ENCODE results near the gene DNAH17.

The DNAH17 gene

DNA sequence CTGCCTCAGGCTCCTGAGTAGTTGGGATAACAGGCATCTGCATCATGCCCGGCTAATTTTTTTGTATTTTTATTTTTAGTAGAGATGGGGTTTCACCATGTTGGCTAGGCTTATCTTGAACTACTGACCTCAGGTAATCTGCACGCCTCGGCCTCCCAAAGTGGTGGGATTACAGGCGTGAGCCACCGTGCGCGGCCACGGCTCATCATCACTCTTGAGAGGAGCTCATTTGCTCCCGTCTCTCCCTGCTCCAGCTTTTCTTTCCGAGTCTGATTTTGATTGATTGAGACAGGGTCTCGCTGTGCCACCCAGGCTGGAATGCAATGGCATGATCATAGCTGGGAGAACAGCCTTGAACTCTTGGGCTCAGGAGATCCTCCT, 186.2 kb downstream of the DNAH17 start:
- TF ChIP-seq, protein P1, sequence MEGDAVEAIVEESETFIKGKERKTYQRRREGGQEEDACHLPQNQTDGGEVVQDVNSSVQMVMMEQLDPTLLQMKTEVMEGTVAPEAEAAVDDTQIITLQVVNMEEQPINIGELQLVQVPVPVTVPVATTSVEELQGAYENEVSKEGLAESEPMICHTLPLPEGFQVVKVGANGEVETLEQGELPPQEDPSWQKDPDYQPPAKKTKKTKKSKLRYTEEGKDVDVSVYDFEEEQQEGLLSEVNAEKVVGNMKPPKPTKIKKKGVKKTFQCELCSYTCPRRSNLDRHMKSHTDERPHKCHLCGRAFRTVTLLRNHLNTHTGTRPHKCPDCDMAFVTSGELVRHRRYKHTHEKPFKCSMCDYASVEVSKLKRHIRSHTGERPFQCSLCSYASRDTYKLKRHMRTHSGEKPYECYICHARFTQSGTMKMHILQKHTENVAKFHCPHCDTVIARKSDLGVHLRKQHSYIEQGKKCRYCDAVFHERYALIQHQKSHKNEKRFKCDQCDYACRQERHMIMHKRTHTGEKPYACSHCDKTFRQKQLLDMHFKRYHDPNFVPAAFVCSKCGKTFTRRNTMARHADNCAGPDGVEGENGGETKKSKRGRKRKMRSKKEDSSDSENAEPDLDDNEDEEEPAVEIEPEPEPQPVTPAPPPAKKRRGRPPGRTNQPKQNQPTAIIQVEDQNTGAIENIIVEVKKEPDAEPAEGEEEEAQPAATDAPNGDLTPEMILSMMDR (IDR thresholded peaks at IDR 0.05; ENCODE audit: control insufficient read depth, extremely low read depth, insufficient read depth), result no peak
- no peak for DNase-seq (ENCODE audit: low read depth)
- no peak overlapping the region for H3K4me3 ChIP-seq (ENCODE audit: low read depth, low read length)

DNA sequence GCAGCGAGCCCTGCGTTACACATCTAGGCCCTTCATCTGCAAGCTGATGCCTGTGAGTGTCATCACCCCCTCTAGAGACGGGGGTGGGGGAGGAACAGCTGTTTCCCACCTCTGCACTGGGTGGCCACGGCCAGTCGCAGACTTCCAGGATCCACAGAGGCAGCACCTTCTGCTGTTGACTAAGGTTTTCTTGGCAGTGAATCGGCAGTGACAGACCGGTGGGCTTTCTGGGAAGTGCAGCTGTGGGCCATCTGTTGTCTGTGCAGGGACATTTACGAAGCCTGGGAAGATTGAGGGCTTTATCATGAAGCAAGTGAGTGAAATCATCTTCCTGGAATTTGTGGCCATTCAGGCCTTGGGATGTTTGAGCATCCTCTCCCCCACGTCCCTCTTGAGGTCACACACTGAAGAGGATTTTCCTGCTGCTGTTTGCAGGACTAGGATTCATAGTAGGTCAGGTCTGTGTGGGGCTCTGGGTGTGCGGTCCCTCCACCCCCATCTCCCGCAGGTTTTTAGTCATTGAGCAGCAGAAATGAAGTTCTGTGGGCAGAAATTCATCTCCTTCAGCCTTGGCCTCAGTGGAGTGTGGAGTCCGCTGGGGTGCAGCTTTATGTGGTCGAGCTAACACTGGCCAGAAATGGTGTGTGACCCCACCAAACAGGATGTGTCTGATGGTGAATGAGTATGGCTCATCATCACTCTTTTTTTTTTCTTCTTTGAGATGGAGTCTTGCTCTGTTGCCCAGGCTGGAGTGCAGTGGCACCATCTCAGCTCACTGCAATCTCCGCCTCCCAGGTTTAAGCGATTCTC, 186.8 kb downstream of the DNAH17 start:
- DNase-seq (ENCODE audit: low read depth), result no peak

DNA sequence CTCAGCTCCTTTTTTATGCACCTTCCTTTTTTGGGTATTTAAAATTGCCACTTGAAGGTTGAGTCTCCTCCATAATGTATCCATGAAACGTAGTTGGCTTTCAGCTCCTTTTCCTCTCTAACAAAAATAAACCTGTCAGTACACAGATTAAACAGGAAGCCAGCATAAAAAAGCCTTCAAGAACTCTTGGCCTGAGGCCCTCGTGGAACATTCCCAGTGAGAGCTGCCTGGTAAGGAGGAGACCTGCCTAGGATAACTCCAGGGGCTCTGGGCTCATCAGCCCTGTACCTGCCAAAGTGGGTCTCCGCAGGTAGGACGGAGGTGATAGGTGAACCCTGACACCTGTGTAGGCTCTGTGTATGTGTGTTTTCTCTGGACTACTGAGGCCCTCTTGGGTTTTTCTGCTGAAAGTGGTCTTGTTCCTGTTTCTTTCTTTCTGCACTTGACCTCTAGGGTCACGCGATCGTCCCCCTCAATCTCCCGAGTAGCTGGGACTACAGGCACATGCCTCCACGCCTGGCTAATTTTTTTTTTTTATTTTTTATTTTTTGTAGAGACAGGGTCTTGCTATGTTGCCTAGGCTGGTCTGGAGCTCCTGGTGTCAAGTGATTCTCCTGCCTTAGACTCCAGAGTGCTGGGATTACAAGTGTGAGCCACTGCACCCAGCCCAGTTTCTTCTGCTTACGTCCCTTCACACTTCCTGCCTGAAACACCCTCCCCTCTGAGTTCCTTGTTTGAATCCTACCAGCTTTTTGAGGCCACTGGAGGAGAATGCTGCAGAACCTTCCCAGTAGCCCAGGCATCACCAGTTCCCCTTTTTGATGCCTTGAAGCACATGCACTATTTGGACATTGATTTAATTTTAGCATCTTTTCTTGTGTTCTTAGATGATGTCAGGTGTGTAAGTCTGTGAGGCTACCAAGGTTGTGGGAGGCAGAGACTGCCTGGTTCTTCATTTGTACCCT, 188.9 kb downstream of the DNAH17 start:
- no peak overlapping the region for H3K4me3 ChIP-seq (ENCODE audit: low read depth, low read length)
- peak; percentile 83 for DNase-seq (ENCODE audit: low read depth)
- TF ChIP-seq, protein P1 (IDR thresholded peaks at IDR 0.05; ENCODE audit: control insufficient read depth, extremely low read depth, insufficient read depth), result no peak

More for the DNA sequence above, 186.8 kb downstream of the DNAH17 start:
- no peak overlapping the region for H3K4me3 ChIP-seq (ENCODE audit: low read depth, low read length)
- TF ChIP-seq, protein P1 (IDR thresholded peaks at IDR 0.05; ENCODE audit: control insufficient read depth, extremely low read depth, insufficient read depth), result no peak

DNA sequence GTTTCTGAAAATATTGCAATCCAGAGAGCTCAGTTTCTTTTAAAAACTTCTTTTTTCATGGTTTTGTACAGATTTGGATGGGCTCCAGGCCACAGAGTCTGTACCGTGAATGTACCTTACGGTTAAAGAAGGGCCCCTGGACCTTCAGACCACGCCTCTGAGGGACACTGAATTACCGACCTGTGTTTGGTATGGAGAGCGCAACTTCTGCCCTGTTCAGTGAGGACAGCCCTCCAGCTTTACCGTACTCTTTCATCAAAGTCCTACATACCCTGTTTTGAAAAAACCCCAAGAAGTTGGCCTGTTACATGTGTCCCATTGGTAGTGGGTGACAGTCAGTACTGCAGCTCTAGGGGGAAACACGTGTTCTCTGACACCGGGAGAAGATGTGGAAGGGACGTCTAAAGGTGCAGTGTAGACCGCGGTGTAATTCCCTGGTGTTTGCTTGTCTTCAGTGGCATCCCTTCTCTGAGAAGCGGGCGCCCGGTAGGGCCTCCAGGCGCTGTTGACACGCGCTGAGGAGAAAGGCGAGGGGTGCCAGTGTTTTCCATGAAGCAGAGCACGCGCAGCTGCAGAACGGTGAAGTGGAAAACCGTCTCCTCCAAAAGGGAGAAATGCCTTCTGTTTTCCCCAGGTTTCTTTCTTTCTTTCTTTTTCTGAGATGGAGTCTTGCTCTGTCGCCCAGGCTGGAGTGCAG, 192.6 kb downstream of the DNAH17 start:
- H3K4me3 ChIP-seq (ENCODE audit: low read depth, low read length), result no peak overlapping the region
- no peak for DNase-seq (ENCODE audit: low read depth)
- TF ChIP-seq, protein P1 (IDR thresholded peaks at IDR 0.05; ENCODE audit: control insufficient read depth, extremely low read depth, insufficient read depth), result no peak

DNA sequence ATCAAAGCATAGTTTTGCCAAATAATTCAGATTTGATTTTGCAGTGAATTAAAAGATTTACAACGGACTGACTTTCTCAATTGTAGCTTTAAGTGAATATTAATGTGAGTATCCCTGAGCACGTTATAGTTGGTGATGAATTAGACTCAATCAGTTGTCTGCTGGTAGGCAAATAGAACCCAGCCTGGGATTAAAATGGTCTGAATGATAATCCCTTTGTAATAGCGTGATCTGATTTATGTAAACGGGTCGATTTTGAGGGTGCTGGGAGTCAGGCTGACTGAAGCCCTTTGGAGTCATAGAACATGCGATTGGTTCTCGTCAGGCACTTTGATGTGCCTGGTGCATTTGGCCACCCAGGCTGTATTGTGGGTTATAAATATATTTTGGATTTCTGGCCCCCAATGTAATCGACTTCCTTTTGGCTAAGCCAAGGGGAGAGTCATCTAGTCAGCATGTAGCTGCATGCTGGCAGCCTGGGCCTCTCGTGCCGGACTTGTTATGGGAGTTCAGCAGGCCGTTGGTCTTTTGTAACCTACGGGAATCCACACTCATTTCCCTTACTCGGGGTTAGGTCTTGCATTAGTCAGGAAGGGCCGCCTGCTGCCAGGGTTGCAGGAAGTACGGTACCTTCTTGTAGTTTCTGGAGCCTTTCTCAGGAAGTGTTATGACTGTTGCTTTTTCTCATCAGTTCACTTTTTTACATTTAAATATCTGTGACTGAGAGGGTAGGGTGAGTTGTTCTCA, 193.3 kb downstream of the DNAH17 start:
- TF ChIP-seq, protein P1 (IDR thresholded peaks at IDR 0.05; ENCODE audit: control insufficient read depth, extremely low read depth, insufficient read depth), result no peak
- DNase-seq (ENCODE audit: low read depth), result no peak

More for the DNA sequence above, 193.3 kb downstream of the DNAH17 start:
- no peak overlapping the region for H3K4me3 ChIP-seq (ENCODE audit: low read depth, low read length)

Data from LNCaP clone FGC (cell line).